ENCODE measurements around the gene LPGAT1. TPM values are rescaled to one million over a fixed set of nuclear protein-coding genes. Genes with fewer than 3 reads are reported as not detected.

The LPGAT1 gene
- total and polyA plus RNA-seq, 2 of the 13 experiments (the other 11 are each of a cell fraction or from before 2014, with no cell fraction given), result 12.1 to 48.3 TPM

GRCh38 chr1:211698161-211699026 lies 132.2 kb downstream of the LPGAT1 start (continued):
- TF ChIP-seq, protein P1, sequence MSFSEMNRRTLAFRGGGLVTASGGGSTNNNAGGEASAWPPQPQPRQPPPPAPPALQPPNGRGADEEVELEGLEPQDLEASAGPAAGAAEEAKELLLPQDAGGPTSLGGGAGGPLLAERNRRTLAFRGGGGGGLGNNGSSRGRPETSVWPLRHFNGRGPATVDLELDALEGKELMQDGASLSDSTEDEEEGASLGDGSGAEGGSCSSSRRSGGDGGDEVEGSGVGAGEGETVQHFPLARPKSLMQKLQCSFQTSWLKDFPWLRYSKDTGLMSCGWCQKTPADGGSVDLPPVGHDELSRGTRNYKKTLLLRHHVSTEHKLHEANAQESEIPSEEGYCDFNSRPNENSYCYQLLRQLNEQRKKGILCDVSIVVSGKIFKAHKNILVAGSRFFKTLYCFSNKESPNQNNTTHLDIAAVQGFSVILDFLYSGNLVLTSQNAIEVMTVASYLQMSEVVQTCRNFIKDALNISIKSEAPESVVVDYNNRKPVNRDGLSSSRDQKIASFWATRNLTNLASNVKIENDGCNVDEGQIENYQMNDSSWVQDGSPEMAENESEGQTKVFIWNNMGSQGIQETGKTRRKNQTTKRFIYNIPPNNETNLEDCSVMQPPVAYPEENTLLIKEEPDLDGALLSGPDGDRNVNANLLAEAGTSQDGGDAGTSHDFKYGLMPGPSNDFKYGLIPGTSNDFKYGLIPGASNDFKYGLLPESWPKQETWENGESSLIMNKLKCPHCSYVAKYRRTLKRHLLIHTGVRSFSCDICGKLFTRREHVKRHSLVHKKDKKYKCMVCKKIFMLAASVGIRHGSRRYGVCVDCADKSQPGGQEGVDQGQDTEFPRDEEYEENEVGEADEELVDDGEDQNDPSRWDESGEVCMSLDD (CRISPR knock-in tag; IDR thresholded peaks at IDR 0.05; ENCODE audit: borderline replicate concordance), result no peak
- TF ChIP-seq CHD4 (IDR thresholded peaks at IDR 0.05; ENCODE audit: borderline replicate concordance, low read length) (no peak), MATR3 (CRISPR knock-in tag; IDR thresholded peaks at IDR 0.05) (no peak), KDM2A (CRISPR knock-in tag; IDR thresholded peaks at IDR 0.05; ENCODE audit: borderline replicate concordance, low read depth) (peak; percentile 87), ZFP37 (CRISPR knock-in tag; IDR thresholded peaks at IDR 0.05; ENCODE audit: borderline replicate concordance) (no peak), PAX8 (CRISPR knock-in tag; IDR thresholded peaks at IDR 0.05; ENCODE audit: borderline replicate concordance) (no peak), ZNF468 (CRISPR knock-in tag; IDR thresholded peaks at IDR 0.05) (no peak), MLXIP (CRISPR knock-in tag; IDR thresholded peaks at IDR 0.05; ENCODE audit: borderline replicate concordance) (no peak), SKI (IDR thresholded peaks at IDR 0.05; ENCODE audit: partially characterized antibody) (no peak), ZNF614 (CRISPR knock-in tag; IDR thresholded peaks at IDR 0.05; ENCODE audit: borderline replicate concordance) (peak; percentile 40; the same call in 1 of the 2 replicates), ARNTL (CRISPR knock-in tag; IDR thresholded peaks at IDR 0.05) (no peak), ADNP (CRISPR knock-in tag; IDR thresholded peaks at IDR 0.05) (no peak), KLF9 (CRISPR knock-in tag; IDR thresholded peaks at IDR 0.05; ENCODE audit: low read depth) (no peak), ZFP36L1 (CRISPR knock-in tag; IDR thresholded peaks at IDR 0.05) (no peak), ZBTB3 (CRISPR knock-in tag; IDR thresholded peaks at IDR 0.05; ENCODE audit: borderline replicate concordance, low read depth) (no peak), ZNF83 (CRISPR knock-in tag; IDR thresholded peaks at IDR 0.05; ENCODE audit: borderline replicate concordance) (no peak), TSC22D2 (CRISPR knock-in tag; IDR thresholded peaks at IDR 0.05; ENCODE audit: borderline replicate concordance) (peak; percentile 55; the same call in 1 of the 2 replicates), SRSF4 (IDR thresholded peaks at IDR 0.05; ENCODE audit: low read depth, low read length, poor library complexity, severe bottlenecking) (no peak), ZNF33A (CRISPR knock-in tag; IDR thresholded peaks at IDR 0.05; ENCODE audit: borderline replicate concordance) (no peak), ZNF207 (IDR thresholded peaks at IDR 0.05; ENCODE audit: borderline replicate concordance) (no peak), MAFG (CRISPR knock-in tag; IDR thresholded peaks at IDR 0.05) (no peak), NFATC3 (CRISPR knock-in tag; IDR thresholded peaks at IDR 0.05) (no peak)
- TF ChIP-seq, protein P2, sequence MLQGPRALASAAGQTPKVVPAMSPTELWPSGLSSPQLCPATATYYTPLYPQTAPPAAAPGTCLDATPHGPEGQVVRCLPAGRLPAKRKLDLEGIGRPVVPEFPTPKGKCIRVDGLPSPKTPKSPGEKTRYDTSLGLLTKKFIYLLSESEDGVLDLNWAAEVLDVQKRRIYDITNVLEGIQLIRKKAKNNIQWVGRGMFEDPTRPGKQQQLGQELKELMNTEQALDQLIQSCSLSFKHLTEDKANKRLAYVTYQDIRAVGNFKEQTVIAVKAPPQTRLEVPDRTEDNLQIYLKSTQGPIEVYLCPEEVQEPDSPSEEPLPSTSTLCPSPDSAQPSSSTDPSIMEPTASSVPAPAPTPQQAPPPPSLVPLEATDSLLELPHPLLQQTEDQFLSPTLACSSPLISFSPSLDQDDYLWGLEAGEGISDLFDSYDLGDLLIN (CRISPR knock-in tag; IDR thresholded peaks at IDR 0.05; ENCODE audit: borderline replicate concordance), result no peak

Data from HepG2 (cell line).